ENCODE data around the gene ANKK1. TPM values are rescaled to one million over a fixed set of nuclear protein-coding genes. Genes with fewer than 3 reads are reported as not detected.

Gene ANKK1
- total RNA-seq, 4 donors from 2014 or later: 0.64 to 9.7 TPM; not detected in 2

- Histone ChIP-seq H3K9me3 (no peaks in the 10 kb centered on the region), H3K4me3 (no peak overlapping the region), H3K27ac (no peak overlapping the region), H3K36me3 (no peaks in the 10 kb centered on the region), H3K27me3 (no peaks in the 10 kb centered on the region), H3K4me1 (no peaks in the 10 kb centered on the region)
- 81% methylated on average over 9 of the region's 9 CpGs; no CpG with 5 or more reads in 1 of the 2 donors for WGBS, 2 donors (ENCODE audit: low coverage in 1 of 2)
- TF ChIP-seq POLR2A (IDR thresholded peaks at IDR 0.05) (no peak), CTCF (IDR thresholded peaks at IDR 0.05) (no peak)
- in situ Hi-C loops (cut with MboI; ENCODE audit: low pct_ligation_motif_present in 1 of 4, low pct_unique_long_range_greater_than_20kb in 1 of 4, low sequenced_read_pairs in 3 of 4): no loop called here
- intact Hi-C loops (cut with DNase I; ENCODE audit: low total_unique reads): no loop called here
- DNase-seq: no peak
Observed at GRCh38 chr11:113408887-113409286, 21.3 kb downstream of the ANKK1 start.

- no peak overlapping the region for H3K27ac ChIP-seq
- WGBS, 2 donors (ENCODE audit: low coverage in 1 of 2): 70 to 72% methylated on average over 2 to 3 of the region's 3 CpGs
- TF ChIP-seq POLR2AphosphoS5 (IDR thresholded peaks at IDR 0.05): no peak
- intact Hi-C loops (cut with DNase I; ENCODE audit: low total_unique reads) (no loop called here), in situ Hi-C loops (cut with MboI; ENCODE audit: low pct_ligation_motif_present in 1 of 4, low pct_unique_long_range_greater_than_20kb in 1 of 4, low sequenced_read_pairs in 3 of 4) (no loop called here)
- H3K4me3 ChIP-seq: no peak overlapping the region
- no peaks in the 10 kb centered on the region for H3K36me3 ChIP-seq
- H3K4me1 ChIP-seq: no peaks in the 10 kb centered on the region
- no peaks in the 10 kb centered on the region for H3K27me3 ChIP-seq
- H3K9me3 ChIP-seq: no peaks in the 10 kb centered on the region
- no peak for DNase-seq
Observed at GRCh38 chr11:113409526-113409925, 21.9 kb downstream of the ANKK1 start.

GRCh38 chr11:113410414-113411135 lies 23.0 kb downstream of the ANKK1 start:
- Histone ChIP-seq H3K4me1 (no peaks in the 10 kb centered on the region), H3K27ac (no peak overlapping the region), H3K36me3 (no peaks in the 10 kb centered on the region), H3K4me3 (no peak overlapping the region), H3K27me3 (no peaks in the 10 kb centered on the region), H3K9me3 (no peaks in the 10 kb centered on the region)
- in situ Hi-C loops (cut with MboI; ENCODE audit: low pct_ligation_motif_present in 1 of 4, low pct_unique_long_range_greater_than_20kb in 1 of 4, low sequenced_read_pairs in 3 of 4): no loop called here
- TF ChIP-seq POLR2A (IDR thresholded peaks at IDR 0.05): no peak
- no peak for TF ChIP-seq POLR2AphosphoS5 (IDR thresholded peaks at IDR 0.05)
- TF ChIP-seq EP300 (IDR thresholded peaks at IDR 0.05; ENCODE audit: low read depth): no peak
- no peak for TF ChIP-seq CTCF (IDR thresholded peaks at IDR 0.05)
- intact Hi-C loops (cut with DNase I; ENCODE audit: low total_unique reads): no loop called here
- DNase-seq: no peak
- 86 to 88% methylated on average over 5 to 21 of the region's 21 CpGs for WGBS, 2 donors (ENCODE audit: low coverage in 1 of 2)

- Histone ChIP-seq H3K4me1 (no peaks in the 10 kb centered on the region), H3K27ac (no peak overlapping the region), H3K36me3 (no peaks in the 10 kb centered on the region), H3K27me3 (no peaks in the 10 kb centered on the region), H3K4me3 (no peak overlapping the region), H3K9me3 (no peaks in the 10 kb centered on the region)
- intact Hi-C loops (cut with DNase I; ENCODE audit: low total_unique reads) (no loop called here), in situ Hi-C loops (cut with MboI; ENCODE audit: low pct_ligation_motif_present in 1 of 4, low pct_unique_long_range_greater_than_20kb in 1 of 4, low sequenced_read_pairs in 3 of 4) (no loop called here)
- TF ChIP-seq EP300 (IDR thresholded peaks at IDR 0.05; ENCODE audit: low read depth): no peak
- no peak for TF ChIP-seq POLR2AphosphoS5 (IDR thresholded peaks at IDR 0.05)
- TF ChIP-seq POLR2A (IDR thresholded peaks at IDR 0.05): no peak
- no peak for TF ChIP-seq CTCF (IDR thresholded peaks at IDR 0.05)
- 78% methylated on average over 3 of the region's 3 CpGs; no CpG with 5 or more reads in 1 of the 2 donors for WGBS, 2 donors (ENCODE audit: low coverage in 1 of 2)
- no peak for DNase-seq
Observed at GRCh38 chr11:113411536-113411935, 24.0 kb downstream of the ANKK1 start.

- Histone ChIP-seq H3K9me3 (no peaks in the 10 kb centered on the region), H3K36me3 (no peaks in the 10 kb centered on the region), H3K27me3 (no peaks in the 10 kb centered on the region), H3K4me3 (no peak overlapping the region), H3K4me1 (no peaks in the 10 kb centered on the region), H3K27ac (no peak overlapping the region)
- in situ Hi-C loops (cut with MboI; ENCODE audit: low pct_ligation_motif_present in 1 of 4, low pct_unique_long_range_greater_than_20kb in 1 of 4, low sequenced_read_pairs in 3 of 4) (no loop called here), intact Hi-C loops (cut with DNase I; ENCODE audit: low total_unique reads) (no loop called here)
- DNase-seq: no peak
- 95% methylated on average over 9 of the region's 9 CpGs; no CpG with 5 or more reads in 1 of the 2 donors for WGBS, 2 donors (ENCODE audit: low coverage in 1 of 2)
- no peak for TF ChIP-seq POLR2A (IDR thresholded peaks at IDR 0.05)
- TF ChIP-seq CTCF (IDR thresholded peaks at IDR 0.05): no peak
- TF ChIP-seq EP300 (IDR thresholded peaks at IDR 0.05; ENCODE audit: low read depth): no peak
- TF ChIP-seq POLR2AphosphoS5 (IDR thresholded peaks at IDR 0.05): no peak
Observed at GRCh38 chr11:113412675-113413074, 25.1 kb downstream of the ANKK1 start.

Measured in transverse colon (tissue), 4 donors.